ENCODE results near the gene KIFC1.

Gene KIFC1

DNA sequence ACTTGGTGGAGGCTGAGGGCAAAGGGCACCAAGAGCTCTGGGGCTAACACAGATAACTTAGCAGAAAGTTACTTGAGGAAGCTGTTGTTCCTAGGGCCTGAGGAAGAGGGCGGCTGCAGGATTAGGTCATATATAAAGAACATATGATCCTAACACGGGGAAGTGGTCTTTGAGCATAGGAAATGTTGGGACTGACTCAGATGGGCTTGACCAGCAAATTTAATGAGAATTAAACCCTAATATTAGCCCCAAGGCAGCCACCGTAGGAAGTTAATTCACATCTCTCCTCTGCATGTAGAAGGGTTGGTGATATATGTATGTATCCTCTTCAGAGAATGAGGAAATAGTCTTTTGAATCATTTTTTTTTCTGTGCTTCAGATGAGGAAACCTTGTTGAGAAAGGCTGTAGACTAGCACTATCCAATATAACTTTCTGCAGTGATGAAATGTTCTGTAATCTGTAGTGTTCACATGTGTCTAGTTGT is 53.5 kb downstream of the KIFC1 start:
- DNase-seq = no peak

DNA sequence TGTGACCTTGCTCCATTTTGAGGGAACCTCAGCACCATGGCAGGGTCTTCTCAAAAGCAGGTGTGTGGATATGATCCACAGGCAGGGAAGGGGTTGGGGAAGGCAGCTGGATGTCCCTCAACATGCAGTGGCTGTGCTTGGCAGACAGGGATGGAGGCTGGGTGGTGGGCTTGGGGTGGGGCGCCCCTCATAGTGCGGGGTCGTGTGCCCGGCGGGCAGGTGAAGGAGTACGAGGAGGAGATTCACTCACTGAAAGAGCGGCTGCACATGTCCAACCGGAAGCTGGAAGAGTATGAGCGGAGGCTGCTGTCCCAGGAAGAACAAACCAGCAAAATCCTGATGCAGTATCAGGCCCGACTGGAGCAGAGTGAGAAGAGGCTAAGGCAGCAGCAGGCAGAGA is 54.7 kb downstream of the KIFC1 start:
- DNase-seq = no peak

DNA sequence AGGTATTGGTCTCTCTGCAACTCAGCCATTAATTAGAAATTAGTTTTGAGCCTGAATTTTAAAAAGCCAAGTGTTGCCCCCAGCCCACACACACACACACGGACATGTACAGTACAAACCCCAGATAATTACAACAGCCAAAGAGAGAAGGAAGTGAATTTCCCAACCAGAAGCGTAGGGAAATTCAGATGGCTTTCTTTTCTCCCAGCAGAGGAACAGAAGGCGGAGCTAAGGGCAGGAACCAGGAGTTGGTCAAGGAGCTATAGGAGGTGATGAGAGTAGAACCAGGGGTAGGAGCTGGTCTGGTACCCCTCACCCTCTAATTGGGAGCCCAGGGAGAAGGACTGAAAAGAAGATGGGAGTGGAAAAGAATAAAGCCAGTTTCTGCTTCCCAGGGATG is 58.8 kb downstream of the KIFC1 start:
- no peak for DNase-seq

DNA sequence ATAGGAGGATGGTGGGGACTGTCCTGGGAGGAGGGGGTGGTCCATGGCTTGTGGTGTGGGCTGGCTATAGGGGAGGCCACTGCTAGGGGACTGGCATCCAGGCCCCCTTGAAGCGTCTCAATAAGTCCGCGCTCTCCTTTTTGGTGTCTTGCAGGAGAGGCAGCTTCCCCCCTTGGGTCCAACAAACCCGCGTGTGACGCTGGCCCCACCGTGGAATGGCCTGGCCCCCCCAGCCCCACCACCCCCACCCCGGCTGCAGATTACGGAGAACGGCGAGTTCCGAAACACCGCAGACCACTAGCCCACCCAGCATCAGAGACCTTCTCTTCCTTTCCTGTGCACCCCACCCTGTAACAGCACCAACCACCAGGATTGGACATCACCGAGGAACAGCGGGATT is 60.0 kb downstream of the KIFC1 start:
- DNase-seq = no peak

DNA sequence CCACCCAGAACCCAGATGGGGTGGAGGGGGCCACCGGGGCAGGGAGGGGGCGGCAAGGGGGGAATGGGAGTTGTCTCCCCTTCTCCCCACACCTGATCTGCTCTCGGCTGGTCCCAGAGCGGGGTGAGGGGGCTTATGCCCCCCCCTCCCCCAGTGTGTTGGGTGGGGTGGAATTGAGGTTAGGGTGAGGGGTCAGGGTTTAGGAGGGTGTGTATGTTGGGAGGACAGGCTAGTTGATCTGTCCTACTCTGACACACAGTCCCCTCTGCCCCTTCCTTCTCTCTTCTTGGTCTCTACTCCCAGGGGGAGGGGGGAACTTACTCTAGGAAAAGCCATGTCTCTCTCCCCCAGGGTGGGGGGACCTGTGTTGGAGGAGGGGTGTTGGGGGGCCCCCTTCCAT is 60.9 kb downstream of the KIFC1 start:
- DNase-seq = no peak

DNA sequence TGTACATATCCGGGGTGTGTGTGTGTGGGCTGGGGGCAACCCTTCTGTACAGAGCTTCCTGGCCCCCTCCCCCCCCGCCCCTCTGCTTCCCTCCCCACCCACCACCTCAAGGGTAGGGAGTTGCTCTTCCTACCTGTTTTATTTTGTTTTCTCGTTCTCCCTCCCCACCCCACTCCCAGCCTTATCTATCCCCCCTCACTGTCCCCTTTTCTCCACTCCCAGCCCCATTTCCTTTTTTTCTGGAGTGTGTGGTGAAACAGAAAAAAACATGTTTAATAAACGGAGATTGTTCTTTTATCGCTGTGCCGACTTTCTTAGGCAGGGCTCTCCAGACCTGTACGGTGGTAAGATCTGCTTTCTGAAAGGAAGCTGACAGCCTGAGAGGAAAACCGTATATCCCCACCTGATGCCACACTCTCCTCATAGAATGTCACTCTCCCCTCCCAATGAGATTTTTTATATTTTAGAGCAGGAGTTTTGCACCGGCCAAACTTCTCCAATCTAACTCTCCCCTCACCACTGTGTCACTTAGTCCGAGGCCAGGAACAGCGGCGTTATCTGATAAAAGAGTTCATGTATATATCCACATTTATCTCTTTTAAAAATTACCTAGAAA is 61.9 kb downstream of the KIFC1 start:
- DNase-seq = no peak

DNA sequence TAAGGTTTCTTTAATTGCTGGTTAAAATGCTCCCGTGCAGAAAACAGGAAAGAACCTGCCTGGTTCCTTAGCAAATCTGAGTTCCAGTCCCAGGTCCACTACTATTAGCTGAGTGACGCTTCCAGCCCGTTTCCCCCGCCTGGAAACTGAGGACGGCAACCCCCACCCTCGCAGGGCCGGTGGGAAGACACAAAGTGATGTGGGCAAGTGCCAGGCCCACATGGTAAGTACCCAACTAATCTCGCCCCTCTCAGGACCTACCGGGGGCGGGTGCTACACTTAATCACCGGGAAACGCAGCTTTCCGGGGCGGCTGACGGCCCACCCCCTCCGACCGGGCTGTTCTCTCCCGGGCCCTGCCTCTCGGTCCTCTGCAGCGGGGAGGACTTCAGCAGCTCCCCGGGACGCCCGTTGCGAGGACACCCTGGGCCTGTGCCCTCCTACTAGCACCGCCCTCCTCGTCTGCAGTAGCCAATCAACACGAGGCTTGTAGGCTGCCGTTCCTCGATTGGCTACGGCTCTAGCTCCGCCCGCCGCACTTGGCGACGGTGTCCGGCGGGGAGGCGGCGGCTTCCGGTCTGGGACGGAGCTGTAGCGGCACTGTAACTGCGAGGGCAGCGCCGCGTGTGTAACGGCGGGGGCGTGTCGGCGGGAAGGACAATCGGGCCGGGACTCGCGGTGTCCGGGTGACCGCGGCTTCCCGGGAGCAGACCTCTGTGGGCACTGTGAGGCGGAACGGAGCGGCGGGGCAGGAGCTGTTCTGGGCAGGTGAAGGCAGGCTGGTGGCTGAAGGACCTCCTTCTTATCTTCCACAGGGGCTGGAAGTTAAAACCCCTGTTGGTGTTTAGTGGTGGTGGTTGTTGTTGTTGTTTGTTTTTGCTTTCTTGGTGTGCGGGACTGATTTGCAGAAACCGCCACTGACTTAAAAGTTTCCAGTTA is 62.7 kb downstream of the KIFC1 start, which contains the start of gene ZBTB9:
Gene ZBTB9 (plus strand): TSS at position 568 of the 938 bp plus-strand sequence. CDS start 525 bp downstream, outside the sequence.
- peak; percentile 89 to 94 for DNase-seq

DNA sequence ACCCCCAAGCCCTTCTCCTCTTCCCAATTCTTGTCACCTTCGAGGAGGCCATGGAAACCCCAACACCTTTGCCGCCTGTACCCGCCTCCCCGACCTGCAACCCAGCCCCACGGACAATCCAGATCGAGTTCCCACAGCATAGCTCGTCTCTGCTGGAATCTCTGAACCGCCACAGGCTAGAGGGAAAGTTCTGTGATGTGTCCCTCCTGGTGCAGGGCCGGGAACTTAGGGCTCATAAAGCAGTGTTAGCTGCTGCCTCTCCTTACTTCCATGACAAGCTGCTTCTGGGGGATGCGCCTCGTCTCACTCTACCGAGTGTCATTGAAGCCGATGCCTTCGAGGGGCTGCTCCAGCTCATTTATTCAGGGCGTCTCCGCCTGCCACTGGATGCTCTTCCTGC is 63.4 kb downstream of the KIFC1 start:
- no peak for DNase-seq

DNA sequence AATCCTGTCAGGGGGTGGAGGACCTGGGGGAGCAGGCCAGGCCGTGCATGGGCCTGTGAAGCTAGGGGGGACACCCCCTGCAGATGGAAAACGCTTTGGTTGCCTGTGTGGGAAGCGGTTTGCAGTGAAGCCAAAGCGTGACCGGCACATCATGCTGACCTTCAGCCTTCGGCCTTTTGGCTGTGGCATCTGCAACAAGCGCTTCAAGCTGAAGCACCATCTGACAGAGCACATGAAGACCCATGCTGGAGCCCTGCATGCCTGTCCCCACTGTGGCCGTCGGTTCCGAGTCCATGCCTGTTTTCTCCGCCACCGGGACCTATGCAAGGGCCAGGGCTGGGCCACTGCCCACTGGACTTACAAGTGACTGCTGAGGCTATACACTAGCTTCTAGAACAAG is 64.5 kb downstream of the KIFC1 start:
- no peak for DNase-seq

DNA sequence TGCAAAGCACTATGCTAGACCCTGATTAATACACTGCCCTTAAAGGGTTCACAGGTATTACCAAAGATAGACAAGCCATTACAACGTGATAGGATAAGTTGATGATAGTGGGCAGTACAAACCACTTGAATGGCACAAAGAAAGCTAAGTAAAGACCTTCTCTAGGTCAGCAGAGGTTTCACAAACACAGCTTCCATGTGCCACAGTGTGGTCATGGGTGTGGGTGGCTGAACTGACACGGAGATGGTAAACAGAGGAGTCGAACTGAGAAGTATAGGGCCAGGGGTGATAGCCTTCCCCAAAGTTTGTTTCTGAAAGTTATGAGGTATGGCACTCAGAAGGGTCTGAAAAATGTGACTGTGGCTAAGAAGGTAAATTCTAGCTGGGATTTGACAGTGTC is 67.1 kb downstream of the KIFC1 start:
- DNase-seq = no peak

DNA sequence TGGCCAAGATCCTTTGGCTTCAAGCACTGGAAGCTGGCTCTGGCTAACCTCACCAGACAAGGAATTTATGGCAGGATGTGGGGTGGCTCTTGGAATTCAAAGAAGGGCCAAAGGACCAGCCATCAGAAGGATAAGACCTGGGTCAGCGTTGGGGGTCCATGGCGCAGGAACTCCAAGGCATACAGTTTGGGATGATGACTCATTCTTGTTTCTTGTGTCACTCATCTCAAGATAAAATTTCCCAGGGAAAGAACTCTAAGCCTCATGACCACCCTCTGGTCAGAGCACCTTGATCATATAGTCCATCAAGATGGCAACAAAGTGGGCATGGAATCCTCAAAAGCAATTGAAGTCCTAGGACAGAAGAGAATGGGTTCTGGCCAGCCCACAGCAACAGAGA is 67.6 kb downstream of the KIFC1 start:
- DNase-seq = no peak

Data from stimulated activated CD4-positive, alpha-beta T cell treated with anti-CD3 and anti-CD28 coated beads, Interleukin-4, amount 100 ng/mL, for 4 hours (primary cell).